GM23248 (cell line): ENCODE data around the gene CELA3B.
"Not testable (repeated sequence)": the region's sequence is repeated elsewhere in the genome, so short reads cannot be mapped to it uniquely, and the experiment has no call there.

Source experiments
- EZH2 ChIP-seq: fragments of 200-600 bp; sonication (generic); IDR thresholded peaks from 2 replicates; pipeline ENCODE4 v1.6.1; 2018; ENCODE audit warnings: antibody characterized with exemption, mild to moderate bottlenecking; ENCODE audit not compliant: insufficient read depth, poor library complexity, severe bottlenecking
- EZH2phosphoT487 ChIP-seq: fragments of 200-600 bp; sonication (generic); IDR thresholded peaks from 2 replicates; pipeline ENCODE4 v1.6.1; 2018; ENCODE audit warnings: antibody characterized with exemption, moderate library complexity, mild to moderate bottlenecking, low read depth; ENCODE audit not compliant: insufficient read depth

DNA sequence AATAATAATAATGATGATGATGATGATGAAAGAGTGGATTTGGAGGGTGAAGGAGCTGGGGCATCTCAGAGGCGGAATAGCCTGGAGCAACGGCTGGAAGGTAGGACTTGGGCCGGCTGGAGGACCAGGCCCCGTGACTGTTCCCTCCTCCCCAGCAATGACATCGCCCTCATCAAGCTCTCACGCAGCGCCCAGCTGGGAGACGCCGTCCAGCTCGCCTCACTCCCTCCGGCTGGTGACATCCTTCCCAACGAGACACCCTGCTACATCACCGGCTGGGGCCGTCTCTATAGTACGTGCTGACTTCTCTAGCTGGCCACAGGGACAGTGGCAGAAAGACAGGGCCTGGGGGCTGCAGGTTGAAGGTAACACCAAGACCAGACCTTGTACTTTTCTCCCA lies 6.7 kb downstream of the CELA3B start:
- not testable (repeated sequence) for TF ChIP-seq EZH2phosphoT487, EZH2
